ENCODE measurements around the gene PACS1. TPM values are rescaled to one million over a fixed set of nuclear protein-coding genes. Genes with fewer than 3 reads are reported as not detected.

Gene PACS1
- polyA plus RNA-seq, 1 of the 3 experiments (the other 2 are of a cell fraction), result 37.3 TPM

- WGBS (ENCODE audit: low lambda C conversion rate), result 85% methylated on average over 3 of the region's 3 CpGs
- no peaks in the 10 kb centered on the region for H3K36me3 ChIP-seq (replicated peaks in 1 of 2; ENCODE audit: control insufficient read depth in 1 of 2, insufficient read depth in 2 of 2, low read length in 1 of 2)
- peaks cover 36 to 39% of the 10 kb centered on the region in 2 experiments for H3K4me1 ChIP-seq (ENCODE audit: control insufficient read depth in 1 of 2, insufficient read depth in 2 of 2, low read depth in 1 of 2, low read length in 1 of 2)
- POLR2A ChIA-PET, result no interaction called here
- no peak overlapping the region for H3K9ac ChIP-seq
- no peak overlapping the region for H3K4me2 ChIP-seq
- CTCF ChIA-PET, result no interaction called here
- TF ChIP-seq TCF12 (IDR thresholded peaks at IDR 0.05), result no peak
- no peak for TF ChIP-seq RCOR1 (IDR thresholded peaks at IDR 0.05; ENCODE audit: low read length)
- TF ChIP-seq, protein P1, sequence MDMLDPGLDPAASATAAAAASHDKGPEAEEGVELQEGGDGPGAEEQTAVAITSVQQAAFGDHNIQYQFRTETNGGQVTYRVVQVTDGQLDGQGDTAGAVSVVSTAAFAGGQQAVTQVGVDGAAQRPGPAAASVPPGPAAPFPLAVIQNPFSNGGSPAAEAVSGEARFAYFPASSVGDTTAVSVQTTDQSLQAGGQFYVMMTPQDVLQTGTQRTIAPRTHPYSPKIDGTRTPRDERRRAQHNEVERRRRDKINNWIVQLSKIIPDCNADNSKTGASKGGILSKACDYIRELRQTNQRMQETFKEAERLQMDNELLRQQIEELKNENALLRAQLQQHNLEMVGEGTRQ (IDR thresholded peaks at IDR 0.05; ENCODE audit: borderline replicate concordance, low read depth, low read length), result no peak
- TF ChIP-seq SIN3A (IDR thresholded peaks at IDR 0.05; ENCODE audit: borderline replicate concordance, low read depth, low read length), result no peak
- TF ChIP-seq JUND (IDR thresholded peaks at IDR 0.05), result no peak
- TF ChIP-seq RFX5 (IDR thresholded peaks at IDR 0.05; ENCODE audit: low read length), result no peak
- H3K4me3 ChIP-seq (ENCODE audit: low read depth in 2 of 2, low read length in 1 of 2), result no peak overlapping the region
- H3K27me3 ChIP-seq (ENCODE audit: insufficient read depth), result no peaks in the 10 kb centered on the region
- H3F3A ChIP-seq (replicated peaks; ENCODE audit: insufficient read depth), result peaks cover 6% of the 10 kb centered on the region
- no peak for DNase-seq
- H4K20me1 ChIP-seq (ENCODE audit: insufficient read depth), result no peaks in the 10 kb centered on the region
- peaks cover 100% of the 10 kb centered on the region for H3K79me2 ChIP-seq (ENCODE audit: insufficient read depth)
- no peaks in the 10 kb centered on the region for H3K9me3 ChIP-seq
- no peaks in the 10 kb centered on the region for H3K9me2 ChIP-seq
- no peak overlapping the region for H3K27ac ChIP-seq (ENCODE audit: low read depth in 2 of 2, low read length in 1 of 2)
- H2AFZ ChIP-seq (ENCODE audit: low read depth), result no peak overlapping the region
Measured at GRCh38 chr11:66130978-66131377, 60.9 kb downstream of the PACS1 start.

GRCh38 chr11:66131937-66132632, 62.0 kb downstream of the PACS1 start:
- no peak overlapping the region for H3K4me2 ChIP-seq
- H3K36me3 ChIP-seq (replicated peaks in 1 of 2; ENCODE audit: control insufficient read depth in 1 of 2, insufficient read depth in 2 of 2, low read length in 1 of 2), result no peaks in the 10 kb centered on the region
- ChIA-PET POLR2A (no interaction called here), CTCF (interaction anchor here (2.0 kb wide), 1 partner anchor 23 kb away, joined by 6 read pairs; no protein-coding TSS in a partner anchor)
- no peak for DNase-seq
- no peak overlapping the region for H3K9ac ChIP-seq
- WGBS (ENCODE audit: low lambda C conversion rate), result 94% methylated on average over 7 of the region's 7 CpGs
- no peak overlapping the region for H3K4me3 ChIP-seq (ENCODE audit: low read depth in 2 of 2, low read length in 1 of 2)
- TF ChIP-seq REST (IDR thresholded peaks at IDR 0.05; ENCODE audit: low read depth, low read length) (no peak), RXRA (IDR thresholded peaks at IDR 0.05; ENCODE audit: borderline replicate concordance, low read depth) (no peak), FOXJ3 (CRISPR knock-in tag; IDR thresholded peaks at IDR 0.05) (no peak), CHD2 (IDR thresholded peaks at IDR 0.05; ENCODE audit: low read length, partially characterized antibody) (no peak), NRF1 (IDR thresholded peaks at IDR 0.05; ENCODE audit: low read depth, low read length) (no peak), YY1 (IDR thresholded peaks at IDR 0.05; ENCODE audit: low read depth) (no peak)
- H3K4me1 ChIP-seq (ENCODE audit: control insufficient read depth in 1 of 2, insufficient read depth in 2 of 2, low read depth in 1 of 2, low read length in 1 of 2), result peaks cover 26 to 37% of the 10 kb centered on the region in 2 experiments; a peak in 3 of 4 replicates
- peaks cover 10% of the 10 kb centered on the region for H3F3A ChIP-seq (replicated peaks; ENCODE audit: insufficient read depth)
- peak overlapping the region in 1 of 2 experiments; percentile 11; a peak in 1 of 4 replicates for H3K27ac ChIP-seq (ENCODE audit: low read depth in 2 of 2, low read length in 1 of 2)
- no peaks in the 10 kb centered on the region for H3K9me3 ChIP-seq
- no peak overlapping the region for H2AFZ ChIP-seq (ENCODE audit: low read depth)
- no peaks in the 10 kb centered on the region for H3K9me2 ChIP-seq
- H3K79me2 ChIP-seq (ENCODE audit: insufficient read depth), result peaks cover 100% of the 10 kb centered on the region
- no peaks in the 10 kb centered on the region; the same call in 1 of the 2 replicates for H4K20me1 ChIP-seq (ENCODE audit: insufficient read depth)
- H3K27me3 ChIP-seq (ENCODE audit: insufficient read depth), result no peaks in the 10 kb centered on the region

All from SK-N-SH (cell line).